ENCODE data around the gene ABCC10.
A peak's percentile ranks its signal among the peaks of the same experiment; 100 is the strongest.
"Not testable (repeated sequence)": the region's sequence is repeated elsewhere in the genome, so short reads cannot be mapped to it uniquely, and the experiment has no call there.

ABCC10 gene

GRCh38 chr6:43489277-43490072, 62.1 kb downstream of the ABCC10 start:
- intact Hi-C loops (cut with DNase I): no loop called here
- DNase-seq: peak; percentile 82 to 98 (median 95)

- DNase-seq: peak in 5 of 42 donors; percentile 36 to 60 (median 37)
- intact Hi-C loops (cut with DNase I): no loop called here
Observed at GRCh38 chr6:43490523-43490939, 63.2 kb downstream of the ABCC10 start.

- intact Hi-C loops (cut with DNase I): no loop called here
- DNase-seq: peak; percentile 87 to 97 (median 94)
Observed at GRCh38 chr6:43491750-43492661, 64.7 kb downstream of the ABCC10 start.

- peak in 2 of 42 donors; percentile 40 to 47 for DNase-seq
- intact Hi-C loops (cut with DNase I): no loop called here
Observed at GRCh38 chr6:43492673-43493072, 65.3 kb downstream of the ABCC10 start.

GRCh38 chr6:43493230-43493629, 65.9 kb downstream of the ABCC10 start:
- intact Hi-C loops (cut with DNase I): no loop called here
- no peak for DNase-seq

GRCh38 chr6:43493833-43494232, 66.5 kb downstream of the ABCC10 start:
- intact Hi-C loops (cut with DNase I): no loop called here
- peak in 1 of 42 donors; percentile 48 for DNase-seq

- intact Hi-C loops (cut with DNase I): no loop called here
- no peak for DNase-seq
Observed at GRCh38 chr6:43494321-43494720, 67.0 kb downstream of the ABCC10 start.

GRCh38 chr6:43494766-43495165, 67.4 kb downstream of the ABCC10 start:
- intact Hi-C loops (cut with DNase I): no loop called here
- DNase-seq: no peak

- intact Hi-C loops (cut with DNase I): no loop called here
- no peak for DNase-seq
Observed at GRCh38 chr6:43495409-43495941, 68.1 kb downstream of the ABCC10 start.

- DNase-seq: peak in 31 of 42 donors; percentile 41 to 83 (median 61)
- intact Hi-C loops (cut with DNase I): loop anchor here (2.0 kb wide), 1 partner anchor 42 kb away; the partner anchor contains the start of gene DLK2
Observed at GRCh38 chr6:43496370-43497128, 69.2 kb downstream of the ABCC10 start.

GRCh38 chr6:43497129-43497396, 69.7 kb downstream of the ABCC10 start:
- intact Hi-C loops (cut with DNase I): loop anchor here (2.0 kb wide), 1 partner anchor 42 kb away; the partner anchor contains the start of gene DLK2
- no peak for DNase-seq

- intact Hi-C loops (cut with DNase I): loop anchor here (2.0 kb wide), 1 partner anchor 43 kb away; the partner anchor contains the start of gene DLK2
- no peak for DNase-seq
Observed at GRCh38 chr6:43497689-43498088, 70.3 kb downstream of the ABCC10 start.

GRCh38 chr6:43498291-43498690, 71.0 kb downstream of the ABCC10 start:
- intact Hi-C loops (cut with DNase I); DNase-seq: not testable (repeated sequence)

GRCh38 chr6:43499028-43499815, 71.9 kb downstream of the ABCC10 start:
- intact Hi-C loops (cut with DNase I): no loop called here
- DNase-seq: peak in 1 of 42 donors; percentile 29
